ENCODE data around the gene SLC22A13.
"Not testable (repeated sequence)": the region's sequence is repeated elsewhere in the genome, so short reads cannot be mapped to it uniquely, and the experiment has no call there.

Gene SLC22A13

GRCh38 chr3:38283810-38284755 is 18.5 kb downstream of the SLC22A13 start:
- TF ChIP-seq EZH2phosphoT487 (IDR thresholded peaks at IDR 0.05; ENCODE audit: low read depth): no peak

DNA sequence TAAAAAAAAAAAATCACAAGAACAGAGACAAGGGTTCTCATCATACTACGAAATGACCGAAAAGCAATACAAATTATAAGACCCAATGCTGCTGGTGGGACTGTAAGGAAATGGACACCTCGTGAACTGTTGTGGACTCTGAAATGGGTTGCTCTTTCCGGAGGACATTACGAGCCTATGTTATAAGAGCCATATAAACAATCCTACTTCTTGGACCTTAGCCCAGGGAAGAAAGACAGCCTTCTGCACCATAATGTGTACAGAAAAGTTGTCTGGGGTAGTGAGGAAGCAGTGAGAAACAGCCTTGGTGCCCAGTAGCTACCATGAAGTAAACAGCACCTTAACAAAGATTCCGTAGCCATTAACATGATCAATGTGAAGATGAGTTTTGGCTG is 19.1 kb downstream of the SLC22A13 start:
- Histone ChIP-seq H3K4me2 (ENCODE audit: low read length) (no peak overlapping the region), H4K20me1 (ENCODE audit: insufficient read depth, low read length) (no peaks in the 10 kb centered on the region), H3K27me3 (ENCODE audit: low read depth, low read length) (no peaks in the 10 kb centered on the region), H3K36me3 (replicated peaks; ENCODE audit: low read depth, low read length) (no peaks in the 10 kb centered on the region), H3K4me1 (ENCODE audit: low read length) (peaks cover 13% of the 10 kb centered on the region), H3K4me3 (ENCODE audit: low read length) (no peak overlapping the region), H3K9me3 (ENCODE audit: insufficient read depth, low read length) (no peaks in the 10 kb centered on the region), H3K9ac (ENCODE audit: low read length) (no peak overlapping the region), H2AFZ (ENCODE audit: low read depth, low read length) (no peak overlapping the region), H3K27ac (ENCODE audit: low read length) (no peak overlapping the region), H3K79me2 (ENCODE audit: low read length) (no peaks in the 10 kb centered on the region)
- TF ChIP-seq, protein P1, sequence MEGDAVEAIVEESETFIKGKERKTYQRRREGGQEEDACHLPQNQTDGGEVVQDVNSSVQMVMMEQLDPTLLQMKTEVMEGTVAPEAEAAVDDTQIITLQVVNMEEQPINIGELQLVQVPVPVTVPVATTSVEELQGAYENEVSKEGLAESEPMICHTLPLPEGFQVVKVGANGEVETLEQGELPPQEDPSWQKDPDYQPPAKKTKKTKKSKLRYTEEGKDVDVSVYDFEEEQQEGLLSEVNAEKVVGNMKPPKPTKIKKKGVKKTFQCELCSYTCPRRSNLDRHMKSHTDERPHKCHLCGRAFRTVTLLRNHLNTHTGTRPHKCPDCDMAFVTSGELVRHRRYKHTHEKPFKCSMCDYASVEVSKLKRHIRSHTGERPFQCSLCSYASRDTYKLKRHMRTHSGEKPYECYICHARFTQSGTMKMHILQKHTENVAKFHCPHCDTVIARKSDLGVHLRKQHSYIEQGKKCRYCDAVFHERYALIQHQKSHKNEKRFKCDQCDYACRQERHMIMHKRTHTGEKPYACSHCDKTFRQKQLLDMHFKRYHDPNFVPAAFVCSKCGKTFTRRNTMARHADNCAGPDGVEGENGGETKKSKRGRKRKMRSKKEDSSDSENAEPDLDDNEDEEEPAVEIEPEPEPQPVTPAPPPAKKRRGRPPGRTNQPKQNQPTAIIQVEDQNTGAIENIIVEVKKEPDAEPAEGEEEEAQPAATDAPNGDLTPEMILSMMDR (IDR thresholded peaks at IDR 0.05; ENCODE audit: low read depth, low read length): no peak
- TF ChIP-seq EZH2phosphoT487 (IDR thresholded peaks at IDR 0.05; ENCODE audit: low read depth): no peak

More at GRCh38 chr3:38283810-38284755, 18.5 kb downstream of the SLC22A13 start:
- no peak overlapping the region for H3K4me2 ChIP-seq (ENCODE audit: low read length)
- no peaks in the 10 kb centered on the region for H3K79me2 ChIP-seq (ENCODE audit: low read length)
- H3K9ac ChIP-seq (ENCODE audit: low read length): no peak overlapping the region
- no peak overlapping the region for H3K4me3 ChIP-seq (ENCODE audit: low read length)
- H3K9me3 ChIP-seq (ENCODE audit: insufficient read depth, low read length): no peaks in the 10 kb centered on the region
- H3K27ac ChIP-seq (ENCODE audit: low read length): no peak overlapping the region
- H3K36me3 ChIP-seq (replicated peaks; ENCODE audit: low read depth, low read length): no peaks in the 10 kb centered on the region
- H2AFZ ChIP-seq (ENCODE audit: low read depth, low read length): no peak overlapping the region
- no peaks in the 10 kb centered on the region for H3K27me3 ChIP-seq (ENCODE audit: low read depth, low read length)
- H3K4me1 ChIP-seq (ENCODE audit: low read length): peaks cover 13% of the 10 kb centered on the region
- no peaks in the 10 kb centered on the region for H4K20me1 ChIP-seq (ENCODE audit: insufficient read depth, low read length)

DNA sequence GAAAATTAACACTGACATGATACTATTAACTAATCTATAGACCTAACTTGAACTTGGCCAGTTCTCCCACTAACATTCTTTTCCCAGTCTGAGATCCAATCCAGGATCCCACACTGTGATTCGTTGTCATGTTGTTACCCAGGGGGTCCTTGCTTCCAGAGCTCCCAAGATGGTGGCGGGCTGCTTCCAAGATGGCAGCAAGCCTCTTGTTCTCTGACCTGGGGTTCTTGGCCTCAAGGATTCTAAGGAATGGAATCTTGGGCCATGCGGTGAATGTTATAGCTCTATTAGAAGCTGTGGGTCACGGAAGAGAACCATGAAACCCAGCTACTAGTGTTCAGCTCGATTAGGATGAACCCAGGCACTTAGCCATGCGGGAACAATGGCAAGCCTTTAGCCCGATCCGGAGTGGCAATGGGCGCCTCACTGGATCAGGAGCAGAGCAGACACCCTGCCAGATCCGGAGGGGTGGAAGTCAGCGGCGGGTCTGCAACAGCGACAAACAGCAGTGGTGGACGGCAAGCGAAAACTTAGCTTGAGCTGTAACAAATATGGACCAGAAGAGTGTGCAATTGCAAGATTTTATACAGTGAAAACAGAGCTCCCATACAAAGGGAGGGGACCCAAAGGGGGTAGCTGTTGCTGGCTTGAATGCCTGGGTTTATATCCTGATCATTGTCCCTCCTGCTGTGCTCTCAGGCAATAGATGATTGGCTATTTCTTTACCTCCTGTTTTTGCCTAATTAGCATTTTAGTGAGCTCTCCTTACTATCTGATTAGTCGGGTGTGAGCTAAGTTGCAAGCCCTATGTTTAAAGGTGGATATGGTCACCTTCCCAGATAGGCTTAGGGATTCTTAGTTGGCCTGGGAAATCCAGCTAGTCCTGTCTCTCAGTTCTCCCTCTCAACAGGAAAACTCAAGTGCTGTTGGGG is 23.9 kb downstream of the SLC22A13 start:
- not testable (repeated sequence) for H3K9ac ChIP-seq (ENCODE audit: low read length); H3K79me2 ChIP-seq (ENCODE audit: low read length); H3K9me3 ChIP-seq (ENCODE audit: insufficient read depth, low read length); H4K20me1 ChIP-seq (ENCODE audit: insufficient read depth, low read length); H3K4me2 ChIP-seq (ENCODE audit: low read length); H3K27ac ChIP-seq (ENCODE audit: low read length); H3K27me3 ChIP-seq (ENCODE audit: low read depth, low read length); H3K4me3 ChIP-seq (ENCODE audit: low read length); H3K4me1 ChIP-seq (ENCODE audit: low read length); H3K36me3 ChIP-seq (replicated peaks; ENCODE audit: low read depth, low read length); H2AFZ ChIP-seq (ENCODE audit: low read depth, low read length)

- H4K20me1 ChIP-seq (ENCODE audit: insufficient read depth, low read length); H2AFZ ChIP-seq (ENCODE audit: low read depth, low read length); H3K79me2 ChIP-seq (ENCODE audit: low read length); H3K4me2 ChIP-seq (ENCODE audit: low read length); H3K9me3 ChIP-seq (ENCODE audit: insufficient read depth, low read length); H3K27ac ChIP-seq (ENCODE audit: low read length); H3K4me1 ChIP-seq (ENCODE audit: low read length); H3K27me3 ChIP-seq (ENCODE audit: low read depth, low read length); H3K36me3 ChIP-seq (replicated peaks; ENCODE audit: low read depth, low read length); H3K9ac ChIP-seq (ENCODE audit: low read length); H3K4me3 ChIP-seq (ENCODE audit: low read length): not testable (repeated sequence)
Measured at GRCh38 chr3:38297053-38297452, 31.4 kb downstream of the SLC22A13 start.

- Histone ChIP-seq H2AFZ (ENCODE audit: low read depth, low read length) (no peak overlapping the region), H3K27ac (ENCODE audit: low read length) (no peak overlapping the region), H3K79me2 (ENCODE audit: low read length) (no peaks in the 10 kb centered on the region), H3K9ac (ENCODE audit: low read length) (no peak overlapping the region), H3K4me3 (ENCODE audit: low read length) (no peak overlapping the region), H4K20me1 (ENCODE audit: insufficient read depth, low read length) (no peaks in the 10 kb centered on the region), H3K36me3 (replicated peaks; ENCODE audit: low read depth, low read length) (no peaks in the 10 kb centered on the region), H3K27me3 (ENCODE audit: low read depth, low read length) (peaks cover 3% of the 10 kb centered on the region; the same call in 1 of the 2 replicates), H3K4me1 (ENCODE audit: low read length) (no peaks in the 10 kb centered on the region), H3K9me3 (ENCODE audit: insufficient read depth, low read length) (no peaks in the 10 kb centered on the region), H3K4me2 (ENCODE audit: low read length) (no peak overlapping the region)
- TF ChIP-seq EZH2phosphoT487 (IDR thresholded peaks at IDR 0.05; ENCODE audit: low read depth): no peak
- TF ChIP-seq, protein P1 (IDR thresholded peaks at IDR 0.05; ENCODE audit: low read depth, low read length): no peak
Measured at GRCh38 chr3:38297537-38297936, 31.9 kb downstream of the SLC22A13 start.

All from OCI-LY3 (cell line).